ENCODE measurements around the gene FOXC2.

FOXC2 gene

DNA sequence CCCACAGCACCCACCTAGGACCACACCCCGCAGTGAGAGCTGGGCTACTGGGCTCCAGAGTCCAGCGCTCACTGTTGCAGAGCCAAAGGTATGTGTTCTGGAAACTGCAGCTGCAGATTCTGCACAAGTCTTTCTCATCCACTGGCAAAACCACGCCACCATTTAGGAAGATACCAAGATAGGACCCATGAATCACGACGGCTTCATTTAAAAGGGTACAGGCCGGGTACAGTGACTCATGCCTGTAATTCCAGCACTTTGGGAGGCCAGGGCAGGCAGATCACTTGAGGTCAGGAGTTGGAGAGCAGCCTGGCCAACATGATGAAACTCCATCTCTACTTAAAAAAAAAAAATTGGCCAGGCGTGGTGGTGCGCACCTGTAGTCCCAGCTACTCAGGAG is 37.5 kb upstream of the FOXC2 start:
- TF ChIP-seq, protein P1, sequence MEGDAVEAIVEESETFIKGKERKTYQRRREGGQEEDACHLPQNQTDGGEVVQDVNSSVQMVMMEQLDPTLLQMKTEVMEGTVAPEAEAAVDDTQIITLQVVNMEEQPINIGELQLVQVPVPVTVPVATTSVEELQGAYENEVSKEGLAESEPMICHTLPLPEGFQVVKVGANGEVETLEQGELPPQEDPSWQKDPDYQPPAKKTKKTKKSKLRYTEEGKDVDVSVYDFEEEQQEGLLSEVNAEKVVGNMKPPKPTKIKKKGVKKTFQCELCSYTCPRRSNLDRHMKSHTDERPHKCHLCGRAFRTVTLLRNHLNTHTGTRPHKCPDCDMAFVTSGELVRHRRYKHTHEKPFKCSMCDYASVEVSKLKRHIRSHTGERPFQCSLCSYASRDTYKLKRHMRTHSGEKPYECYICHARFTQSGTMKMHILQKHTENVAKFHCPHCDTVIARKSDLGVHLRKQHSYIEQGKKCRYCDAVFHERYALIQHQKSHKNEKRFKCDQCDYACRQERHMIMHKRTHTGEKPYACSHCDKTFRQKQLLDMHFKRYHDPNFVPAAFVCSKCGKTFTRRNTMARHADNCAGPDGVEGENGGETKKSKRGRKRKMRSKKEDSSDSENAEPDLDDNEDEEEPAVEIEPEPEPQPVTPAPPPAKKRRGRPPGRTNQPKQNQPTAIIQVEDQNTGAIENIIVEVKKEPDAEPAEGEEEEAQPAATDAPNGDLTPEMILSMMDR (IDR thresholded peaks at IDR 0.05; ENCODE audit: poor library complexity, severe bottlenecking) = no peak
- Histone ChIP-seq H3K27ac (ENCODE audit: poor library complexity, severe bottlenecking) (no peak overlapping the region), H3K36me3 (ENCODE audit: low read depth) (no peaks in the 10 kb centered on the region; the same call in 1 of the 2 replicates), H3K4me3 (ENCODE audit: severe bottlenecking) (no peak overlapping the region), H3K4me1 (ENCODE audit: insufficient read depth, poor library complexity, severe bottlenecking) (no peaks in the 10 kb centered on the region), H3K9me3 (ENCODE audit: severe bottlenecking) (no peaks in the 10 kb centered on the region), H3K27me3 (ENCODE audit: insufficient read depth, poor library complexity, severe bottlenecking) (peaks cover 12% of the 10 kb centered on the region)
- DNase-seq (ENCODE audit: low spot score) = no peak
- ATAC-seq (ENCODE audit: low read depth) = no peak

DNA sequence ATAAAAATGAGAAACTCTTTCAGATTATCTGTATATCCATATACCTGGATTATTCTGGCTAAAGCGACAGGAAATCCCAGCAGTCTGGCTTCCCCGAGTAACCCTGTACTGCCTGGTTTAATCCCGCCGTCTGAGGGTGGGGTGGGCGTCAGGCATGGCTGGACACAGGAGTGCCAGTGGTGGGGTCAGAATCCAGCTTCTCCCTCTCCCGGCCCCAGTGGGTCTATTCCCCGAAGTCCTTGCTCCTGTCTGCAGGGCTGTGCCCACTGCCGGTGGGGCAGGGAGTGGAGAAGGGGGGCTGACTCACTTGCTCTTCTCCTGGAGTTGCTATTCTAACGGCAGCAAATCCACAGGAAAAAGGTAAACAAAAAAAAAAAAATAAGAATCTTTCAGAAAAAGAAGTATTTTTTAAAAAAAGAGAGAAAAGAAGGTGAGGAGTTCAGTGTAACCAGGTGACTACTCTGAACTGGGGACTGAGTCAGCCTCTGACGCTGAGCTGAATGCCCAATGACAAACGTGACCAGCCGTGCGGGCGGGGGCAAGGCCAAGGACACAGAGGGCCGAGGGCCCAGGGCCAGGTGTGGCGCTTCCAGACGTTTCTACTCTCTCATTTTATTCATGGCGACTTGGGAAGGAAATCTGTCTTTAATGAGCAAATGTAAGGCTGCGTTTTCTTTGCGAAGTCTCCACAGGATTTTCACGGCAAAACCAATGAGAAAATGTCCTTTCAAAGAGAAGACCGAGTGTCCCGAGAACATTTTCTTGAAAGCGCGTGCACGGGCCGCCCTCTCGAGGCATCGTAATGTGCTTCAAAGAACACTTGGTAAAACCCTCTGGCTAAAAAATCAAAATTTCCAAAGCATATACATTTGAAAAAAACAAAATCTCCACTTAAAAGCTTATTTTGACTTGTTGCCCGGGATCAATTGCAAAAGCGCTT is 36.1 kb upstream of the FOXC2 start:
- TF ChIP-seq, protein P1 (IDR thresholded peaks at IDR 0.05; ENCODE audit: poor library complexity, severe bottlenecking) = no peak
- Histone ChIP-seq H3K9me3 (ENCODE audit: severe bottlenecking) (no peaks in the 10 kb centered on the region), H3K36me3 (ENCODE audit: low read depth) (no peaks in the 10 kb centered on the region; the same call in 1 of the 2 replicates), H3K27me3 (ENCODE audit: insufficient read depth, poor library complexity, severe bottlenecking) (no peaks in the 10 kb centered on the region), H3K27ac (ENCODE audit: poor library complexity, severe bottlenecking) (no peak overlapping the region), H3K4me3 (ENCODE audit: severe bottlenecking) (no peak overlapping the region), H3K4me1 (ENCODE audit: insufficient read depth, poor library complexity, severe bottlenecking) (no peaks in the 10 kb centered on the region)
- DNase-seq (ENCODE audit: low spot score) (no peak), ATAC-seq (ENCODE audit: low read depth) (no peak)

DNA sequence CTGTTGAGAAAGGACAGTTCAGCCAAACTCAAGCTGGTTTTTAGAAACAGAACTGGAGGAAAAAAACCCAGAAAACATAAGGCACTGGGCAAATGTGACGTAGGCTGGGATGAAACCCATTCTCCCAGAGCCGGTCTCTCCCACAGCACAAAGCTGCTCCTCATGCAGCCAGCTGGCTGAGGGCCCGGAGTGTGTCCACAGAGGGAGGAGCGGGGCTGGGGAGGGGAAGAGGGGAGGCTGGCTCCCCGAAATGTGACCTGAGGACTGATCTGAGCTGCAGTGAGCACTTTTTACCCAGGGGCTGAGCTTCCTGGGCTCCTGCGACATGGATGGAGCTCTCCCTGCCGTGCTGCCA is 35.5 kb upstream of the FOXC2 start:
- H3K36me3 ChIP-seq (ENCODE audit: low read depth) = no peaks in the 10 kb centered on the region; the same call in 1 of the 2 replicates
- TF ChIP-seq, protein P1 (IDR thresholded peaks at IDR 0.05; ENCODE audit: poor library complexity, severe bottlenecking) = no peak
- DNase-seq (ENCODE audit: low spot score) = no peak
- H3K4me1 ChIP-seq (ENCODE audit: insufficient read depth, poor library complexity, severe bottlenecking) = no peaks in the 10 kb centered on the region
- H3K4me3 ChIP-seq (ENCODE audit: severe bottlenecking) = no peak overlapping the region
- H3K9me3 ChIP-seq (ENCODE audit: severe bottlenecking) = no peaks in the 10 kb centered on the region
- H3K27me3 ChIP-seq (ENCODE audit: insufficient read depth, poor library complexity, severe bottlenecking) = no peaks in the 10 kb centered on the region
- ATAC-seq (ENCODE audit: low read depth) = no peak
- no peak overlapping the region for H3K27ac ChIP-seq (ENCODE audit: poor library complexity, severe bottlenecking)

DNA sequence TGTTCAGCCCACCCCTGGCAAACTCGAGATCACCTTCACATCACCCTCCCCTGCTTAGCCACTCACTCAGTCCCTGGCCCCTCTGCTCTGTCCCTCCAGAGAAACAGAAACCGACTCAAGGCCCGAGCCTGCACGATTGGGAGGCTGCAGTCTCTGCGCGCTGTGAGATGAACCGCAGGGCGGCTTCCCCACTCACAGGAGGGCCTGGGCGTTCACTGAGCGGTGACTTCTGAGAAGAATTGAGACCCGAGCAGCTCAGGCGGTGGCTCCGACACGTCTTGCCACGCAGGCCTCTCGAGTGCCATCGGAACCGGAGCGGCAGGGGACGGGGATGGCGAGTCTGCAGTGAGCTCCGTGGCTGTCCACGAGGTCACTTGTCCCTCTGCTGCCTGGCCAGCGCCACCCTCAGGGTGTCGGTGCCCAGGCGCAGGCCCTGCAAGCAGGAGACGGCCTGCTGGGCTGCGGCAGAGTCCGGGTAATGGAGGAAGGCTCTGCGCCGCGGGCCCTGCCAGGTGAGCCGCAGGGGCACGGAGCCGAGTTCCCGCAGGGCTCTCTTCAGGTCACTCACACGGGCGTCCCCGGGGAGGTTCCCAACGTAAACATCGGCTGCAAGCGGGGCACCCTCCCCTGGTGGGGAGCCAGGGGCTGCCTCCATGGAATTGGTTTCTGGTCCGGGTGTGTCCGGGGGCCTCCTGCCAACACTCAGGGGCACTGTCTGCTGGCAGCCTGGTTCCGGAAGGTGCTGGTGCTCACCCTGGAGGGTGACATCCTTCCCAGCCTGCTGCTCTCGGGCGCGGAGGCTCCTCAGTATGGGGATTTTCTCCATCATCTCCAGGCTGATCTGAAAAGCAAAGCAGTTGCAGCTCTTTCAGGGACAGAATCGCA is 34.7 kb upstream of the FOXC2 start:
- no peak for DNase-seq (ENCODE audit: low spot score)
- Histone ChIP-seq H3K4me3 (ENCODE audit: severe bottlenecking) (no peak overlapping the region), H3K27ac (ENCODE audit: poor library complexity, severe bottlenecking) (no peak overlapping the region), H3K36me3 (ENCODE audit: low read depth) (peaks cover 5% of the 10 kb centered on the region), H3K4me1 (ENCODE audit: insufficient read depth, poor library complexity, severe bottlenecking) (no peaks in the 10 kb centered on the region), H3K9me3 (ENCODE audit: severe bottlenecking) (no peaks in the 10 kb centered on the region), H3K27me3 (ENCODE audit: insufficient read depth, poor library complexity, severe bottlenecking) (no peaks in the 10 kb centered on the region)
- TF ChIP-seq, protein P1 (IDR thresholded peaks at IDR 0.05; ENCODE audit: poor library complexity, severe bottlenecking) = no peak
- ATAC-seq (ENCODE audit: low read depth) = no peak

Measured in RWPE2 (cell line).